ENCODE data around the gene MPC1.

MPC1 gene

GRCh38 chr6:166342349-166343149, 40.2 kb downstream of the MPC1 start, which contains the start of gene SFT2D1:
Gene SFT2D1, minus strand, starts transcription at chr6:166342545. Its CDS starts 64 bp downstream, at chr6:166342481.
- DNase-seq: peak; percentile 82

- DNase-seq: no peak
Measured at GRCh38 chr6:166341977-166342348, 40.8 kb downstream of the MPC1 start.

GRCh38 chr6:166341464-166341863, 41.3 kb downstream of the MPC1 start:
- DNase-seq: no peak

- no peak for DNase-seq
Measured at GRCh38 chr6:166338854-166339253, 43.9 kb downstream of the MPC1 start.

- DNase-seq: no peak
Measured at GRCh38 chr6:166336847-166337246, 45.9 kb downstream of the MPC1 start.

GRCh38 chr6:166335378-166336302, 47.1 kb downstream of the MPC1 start:
- no peak for DNase-seq

- DNase-seq: no peak
Measured at GRCh38 chr6:166334878-166335277, 47.9 kb downstream of the MPC1 start.

GRCh38 chr6:166333172-166333995, 49.4 kb downstream of the MPC1 start:
- DNase-seq: no peak

GRCh38 chr6:166331503-166332415, 51.0 kb downstream of the MPC1 start:
- DNase-seq: no peak

- DNase-seq: no peak
Measured at GRCh38 chr6:166330612-166331011, 52.1 kb downstream of the MPC1 start.

GRCh38 chr6:166325383-166326042, 57.2 kb downstream of the MPC1 start:
- no peak for DNase-seq

- DNase-seq: no peak
Measured at GRCh38 chr6:166323395-166323794, 59.3 kb downstream of the MPC1 start.

GRCh38 chr6:166318649-166319600, 63.8 kb downstream of the MPC1 start:
- DNase-seq: no peak

- no peak for DNase-seq
Measured at GRCh38 chr6:166318227-166318626, 64.5 kb downstream of the MPC1 start.

GRCh38 chr6:166317261-166318212, 65.2 kb downstream of the MPC1 start:
- DNase-seq: no peak

- DNase-seq: no peak
Measured at GRCh38 chr6:166315436-166315835, 67.3 kb downstream of the MPC1 start.

Measured in NCI-H1092 (cell line).